SK-N-SH (cell line): ENCODE measurements around the gene CDRT15. TPM values are rescaled to one million over a fixed set of nuclear protein-coding genes. Genes with fewer than 3 reads are reported as not detected.

Source experiments
- CTCF ChIA-PET: fragments of 300-600, 350-600 bp; formaldehyde crosslinking; extraction: SDS; loops from one replicate; lab custom pipeline; 2021; lab: Yijun Ruan, JAX
- POLR2A ChIA-PET: fragments of 350-600 bp; sonication (Branson Sonifier 250); formaldehyde crosslinking; extraction: SDS; loops from one replicate; lab custom pipeline; 2020; ENCODE audit warnings: antibody characterized with exemption, inconsistent platforms; lab: Yijun Ruan, JAX
- DNase-seq: peaks from one replicate; pipeline ENCODE4 v3.0.0; 2012
- H2AFZ ChIP-seq: fragments of 200-600 bp; sonication (generic); 2 replicates; pipeline ENCODE4 v1.8.1; 2016; ENCODE audit warnings: antibody characterized with exemption, mild to moderate bottlenecking, low read depth
- H3F3A ChIP-seq: fragments of 200-600 bp; sonication (generic); replicated peaks from 2 replicates; pipeline ENCODE3; 2016; ENCODE audit warnings: antibody characterized with exemption, mild to moderate bottlenecking; ENCODE audit not compliant: insufficient read depth
- H3K27ac ChIP-seq, 2 experiments: fragments of 200-500 bp in 1 of 2; fragments of 200-600 bp in 1 of 2; sonication (Bioruptor generic) in 1 of 2; sonication (generic), shearing (Covaris generic) in 1 of 2; 2 replicates each; pipeline versions ENCODE4 v1.5.1 to v1.6.1; 2014 to 2016; ENCODE audit warnings: low read depth in 2 of 2, inconsistent platforms in 1 of 2, low read length in 1 of 2, mild to moderate bottlenecking in 1 of 2, mixed read lengths in 1 of 2
- H3K27me3 ChIP-seq: fragments of 200-600 bp; sonication (generic), shearing (Covaris generic); 2 replicates; pipeline ENCODE4 v1.6.1; 2016; ENCODE audit warnings: mixed run types; ENCODE audit not compliant: insufficient read depth
- H3K36me3 ChIP-seq, 2 experiments: fragments of 200-500 bp in 1 of 2; fragments of 200-600 bp in 1 of 2; sonication (Bioruptor generic) in 1 of 2; sonication (generic) in 1 of 2; replicated peaks in 1 of 2; 2 replicates each; pipeline versions ENCODE3 to v1.5.1; 2014 to 2016; ENCODE audit warnings: low read length in 1 of 2, mild to moderate bottlenecking in 1 of 2; ENCODE audit not compliant: insufficient read depth in 2 of 2, control insufficient read depth in 1 of 2
- H3K4me1 ChIP-seq, 2 experiments: fragments of 200-500 bp in 1 of 2; fragments of 200-600 bp in 1 of 2; sonication (Bioruptor generic) in 1 of 2; sonication (generic), shearing (Covaris generic) in 1 of 2; 2 replicates each; pipeline versions ENCODE4 v1.5.1 to v1.6.1; 2014 to 2016; ENCODE audit warnings: low read depth in 1 of 2, low read length in 1 of 2, mixed run types in 1 of 2; ENCODE audit not compliant: insufficient read depth in 2 of 2, control insufficient read depth in 1 of 2
- H3K4me2 ChIP-seq: fragments of 200-600 bp; sonication (generic), shearing (Covaris generic); 2 replicates; pipeline ENCODE4 v1.6.1; 2017; ENCODE audit warnings: mixed run types
- H3K4me3 ChIP-seq, 2 experiments: fragments of 200-500 bp in 1 of 2; fragments of 200-600 bp in 1 of 2; sonication (Bioruptor generic) in 1 of 2; sonication (generic), shearing (Covaris generic) in 1 of 2; 2 replicates each; pipeline versions ENCODE4 v1.5.1 to v1.8.1; 2014 to 2016; ENCODE audit warnings: low read depth in 2 of 2, inconsistent platforms in 1 of 2, low read length in 1 of 2, mild to moderate bottlenecking in 1 of 2, mixed read lengths in 1 of 2, moderate library complexity in 1 of 2
- H3K79me2 ChIP-seq: fragments of 200-600 bp; sonication (generic); 2 replicates; pipeline ENCODE4 v1.8.1; 2017; ENCODE audit warnings: mild to moderate bottlenecking; ENCODE audit not compliant: insufficient read depth
- H3K9ac ChIP-seq: fragments of 200-600 bp; sonication (generic); 2 replicates; pipeline ENCODE4 v1.6.1; 2017; ENCODE audit warnings: mixed run types
- H3K9me2 ChIP-seq: fragments of 200-600 bp; sonication (generic); 2 replicates; pipeline ENCODE4 v1.6.1; 2017; ENCODE audit warnings: mixed run types
- H3K9me3 ChIP-seq: fragments of 200-600 bp; sonication (generic); 2 replicates; pipeline ENCODE4 v1.6.1; 2017; ENCODE audit warnings: mixed run types, mild to moderate bottlenecking, moderate library complexity
- H4K20me1 ChIP-seq: fragments of 200-600 bp; sonication (generic); 2 replicates; pipeline ENCODE4 v1.6.1; 2017; ENCODE audit warnings: mild to moderate bottlenecking, mixed run types; ENCODE audit not compliant: insufficient read depth
- FOXJ3 ChIP-seq: sonication (generic); formaldehyde crosslinking; IDR thresholded peaks from 2 replicates; pipeline ENCODE4 v1.5.1; 2020; ENCODE audit warnings: mild to moderate bottlenecking, missing genetic modification reagents
- RAD21 ChIP-seq: IDR thresholded peaks from 2 replicates; pipeline ENCODE4 v1.6.1; 2012; ENCODE audit warnings: mild to moderate bottlenecking, low read length
- SMC3 ChIP-seq: IDR thresholded peaks from 2 replicates; pipeline ENCODE4 v1.6.1; 2012; ENCODE audit warnings: low read depth, low read length, improper control_type of control experiment
- WGBS: methylation state at CpG from one replicate; pipeline ENCODE4 v1.1.6; 2017; ENCODE audit warnings: low lambda C conversion rate; 5-methylcytosine and 5-hydroxymethylcytosine counted together
- polyA plus RNA-seq, 3 experiments: library from polyadenylated mRNA; depleted of rRNA; stranded (reverse); fragments of >200 nt; gene quantifications; 2 replicates each; pipeline ENCODE4 v1.2.3, GENCODE V29; 2012
- TF ChIP-seq, protein P1 (sequence below): fragments of 150-350 bp; IDR thresholded peaks from 2 replicates; pipeline ENCODE4 v1.6.1; 2016; ENCODE audit warnings: mild to moderate bottlenecking, low read depth, low read length

Gene CDRT15
- polyA plus RNA-seq, 1 of the 3 experiments (the other 2 are of a cell fraction), result not detected

DNA sequence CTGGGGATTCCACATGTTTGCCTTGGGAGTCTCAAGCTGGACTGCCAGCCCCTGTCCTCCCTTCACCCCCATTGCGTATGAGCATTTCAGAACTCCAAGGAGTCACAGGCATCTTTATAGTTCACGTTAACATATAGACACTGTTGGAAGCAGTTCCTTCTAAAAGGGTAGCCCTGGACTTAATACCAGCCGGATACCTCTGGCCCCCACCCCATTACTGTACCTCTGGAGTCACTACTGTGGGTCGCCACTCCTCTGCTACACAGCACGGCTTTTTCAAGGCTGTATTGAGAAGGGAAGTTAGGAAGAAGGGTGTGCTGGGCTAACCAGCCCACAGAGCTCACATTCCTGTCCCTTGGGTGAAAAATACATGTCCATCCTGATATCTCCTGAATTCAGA, 28.9 kb downstream of the CDRT15 start:
- no peak for TF ChIP-seq RAD21
- no peak for TF ChIP-seq SMC3
- TF ChIP-seq, all 33 proteins: peak for 0
- POLR2A ChIA-PET, result no interaction called here
- no peak overlapping the region for H3K9ac ChIP-seq

DNA sequence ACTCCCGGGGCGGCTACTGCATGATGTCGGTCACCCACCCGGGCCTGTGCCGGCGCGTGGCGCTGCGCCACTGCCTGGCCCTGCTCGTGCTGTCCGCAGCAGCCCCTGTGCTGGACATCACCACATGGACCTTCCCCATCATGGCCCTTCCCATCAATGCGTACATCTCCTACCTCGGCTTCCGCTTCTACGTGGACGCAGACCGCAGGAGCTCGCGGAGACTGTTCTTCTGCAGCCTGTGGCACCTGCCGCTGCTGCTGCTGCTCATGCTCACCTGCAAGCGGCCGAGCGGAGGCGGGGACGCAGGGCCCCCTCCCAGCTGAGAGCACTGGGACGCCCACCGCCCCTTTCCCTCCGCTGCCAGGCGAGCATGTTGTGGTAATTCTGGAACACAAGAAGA, 29.8 kb downstream of the CDRT15 start:
- Histone ChIP-seq H3K9me2 (no peaks in the 10 kb centered on the region), H2AFZ (no peak overlapping the region), H3K9ac (no peak overlapping the region), H3K79me2 (no peaks in the 10 kb centered on the region), H3K4me2 (no peak overlapping the region), H3K27ac (no peak overlapping the region), H3K27me3 (no peaks in the 10 kb centered on the region), H3K4me1 (no peaks in the 10 kb centered on the region), H3K9me3 (no peaks in the 10 kb centered on the region), H3K36me3 (peaks cover 0 to 19% of the 10 kb centered on the region in 2 experiments), H4K20me1 (no peaks in the 10 kb centered on the region), H3K4me3 (no peak overlapping the region), H3F3A (no peaks in the 10 kb centered on the region)
- ChIA-PET POLR2A (no interaction called here), CTCF (interaction anchor here (1.0 kb wide), 1 partner anchor 9 kb away, joined by 3 read pairs; no protein-coding TSS in a partner anchor)
- 96% methylated on average over 29 of the region's 29 CpGs for WGBS
- TF ChIP-seq, protein P1, sequence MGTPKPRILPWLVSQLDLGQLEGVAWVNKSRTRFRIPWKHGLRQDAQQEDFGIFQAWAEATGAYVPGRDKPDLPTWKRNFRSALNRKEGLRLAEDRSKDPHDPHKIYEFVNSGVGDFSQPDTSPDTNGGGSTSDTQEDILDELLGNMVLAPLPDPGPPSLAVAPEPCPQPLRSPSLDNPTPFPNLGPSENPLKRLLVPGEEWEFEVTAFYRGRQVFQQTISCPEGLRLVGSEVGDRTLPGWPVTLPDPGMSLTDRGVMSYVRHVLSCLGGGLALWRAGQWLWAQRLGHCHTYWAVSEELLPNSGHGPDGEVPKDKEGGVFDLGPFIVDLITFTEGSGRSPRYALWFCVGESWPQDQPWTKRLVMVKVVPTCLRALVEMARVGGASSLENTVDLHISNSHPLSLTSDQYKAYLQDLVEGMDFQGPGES, result no peak
- no peak for DNase-seq

More for the DNA sequence above, 28.9 kb downstream of the CDRT15 start:
- CTCF ChIA-PET, result interaction anchor here (0.6 to 1.0 kb wide), 3 partner anchors 10 to 720 kb away, joined by 3 to 4 read pairs (median 3); no protein-coding TSS in a partner anchor
- no peaks in the 10 kb centered on the region for H3K9me3 ChIP-seq
- no peak overlapping the region for H2AFZ ChIP-seq
- H3K4me3 ChIP-seq, result no peak overlapping the region
- H3F3A ChIP-seq, result no peaks in the 10 kb centered on the region
- H3K9me2 ChIP-seq, result no peaks in the 10 kb centered on the region
- H3K27me3 ChIP-seq, result no peaks in the 10 kb centered on the region
- 98% methylated on average over 5 of the region's 5 CpGs for WGBS
- no peaks in the 10 kb centered on the region for H4K20me1 ChIP-seq
- H3K4me2 ChIP-seq, result no peak overlapping the region
- H3K79me2 ChIP-seq, result no peaks in the 10 kb centered on the region
- peaks cover 0 to 19% of the 10 kb centered on the region in 2 experiments for H3K36me3 ChIP-seq
- DNase-seq, result no peak
- H3K27ac ChIP-seq, result no peak overlapping the region
- no peaks in the 10 kb centered on the region for H3K4me1 ChIP-seq

DNA sequence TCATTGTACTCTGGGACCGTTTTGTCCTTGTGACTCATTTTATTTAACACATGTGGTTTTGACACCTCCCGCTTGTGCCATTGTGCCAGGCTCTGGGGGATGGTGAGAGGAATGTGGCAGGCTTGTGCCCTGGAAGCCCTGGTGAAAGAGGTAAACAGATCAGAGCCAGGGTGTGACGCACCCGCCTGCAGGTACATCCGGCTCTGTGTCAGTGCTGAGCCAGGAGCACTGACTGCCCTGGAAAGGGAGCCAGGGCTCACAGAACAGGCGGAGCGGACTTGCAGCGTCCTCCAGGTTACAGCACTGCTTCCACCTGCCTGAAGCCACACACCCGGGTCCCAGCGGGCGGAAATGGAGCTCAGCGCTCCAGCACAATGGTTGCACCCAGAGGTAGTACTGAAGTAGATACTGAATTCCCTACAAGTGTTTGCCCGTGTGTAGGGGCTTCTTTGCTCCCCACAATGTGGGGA, 30.6 kb downstream of the CDRT15 start:
- no peaks in the 10 kb centered on the region for H3K79me2 ChIP-seq
- ChIA-PET CTCF (interaction anchor here (0.6 kb wide), 1 partner anchor 20 kb away, joined by 3 read pairs; no protein-coding TSS in a partner anchor), POLR2A (no interaction called here)
- H3K9me3 ChIP-seq, result no peaks in the 10 kb centered on the region
- no peak overlapping the region for H3K4me2 ChIP-seq
- H2AFZ ChIP-seq, result no peak overlapping the region
- H3K27ac ChIP-seq, result no peak overlapping the region
- TF ChIP-seq RAD21, result no peak
- TF ChIP-seq FOXJ3 (CRISPR knock-in tag), result no peak
- no peaks in the 10 kb centered on the region for H3K9me2 ChIP-seq
- H3F3A ChIP-seq, result no peaks in the 10 kb centered on the region
- no peaks in the 10 kb centered on the region for H3K4me1 ChIP-seq
- no peak overlapping the region for H3K9ac ChIP-seq
- no peaks in the 10 kb centered on the region for H4K20me1 ChIP-seq
- no peak for DNase-seq
- H3K36me3 ChIP-seq, result peaks cover 0 to 19% of the 10 kb centered on the region in 2 experiments
- 85% methylated on average over 12 of the region's 13 CpGs for whole genome bisulfite sequencing
- H3K27me3 ChIP-seq, result no peaks in the 10 kb centered on the region
- H3K4me3 ChIP-seq, result no peak overlapping the region
